Measurements from ENCODE around the gene PTOV1. TPM values are rescaled to one million over a fixed set of nuclear protein-coding genes. Genes with fewer than 3 reads are reported as not detected.

Gene PTOV1
- total and polyA plus RNA-seq, 2 of the 13 experiments (the other 11 are each of a cell fraction or from before 2014, with no cell fraction given) = 63.5 to 68.5 TPM

DNA sequence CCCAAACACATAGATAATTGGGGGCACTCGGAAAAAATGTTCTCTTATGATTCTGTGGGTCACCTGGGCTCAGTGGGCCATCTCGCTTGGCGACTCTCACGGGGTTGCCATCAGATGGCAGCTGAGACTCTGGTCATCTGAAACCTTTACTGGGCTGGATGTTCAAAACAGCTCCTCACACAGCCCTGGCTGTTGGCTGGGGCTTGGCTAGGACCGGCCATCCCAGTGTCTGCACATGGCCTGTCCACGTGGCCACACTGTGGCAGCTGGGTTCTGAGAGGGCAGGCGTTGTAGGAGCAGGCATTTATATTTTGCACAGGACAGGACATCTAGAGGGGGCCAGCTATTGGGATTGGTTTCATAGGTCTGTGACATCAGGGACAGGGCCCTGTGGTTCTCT, 17.4 kb upstream of the PTOV1 start:
- Histone ChIP-seq H2AFZ (ENCODE audit: low read length) (no peak overlapping the region), H4K20me1 (ENCODE audit: insufficient read depth, low read length) (no peaks in the 10 kb centered on the region), H3K79me2 (ENCODE audit: insufficient read depth, low read length) (no peaks in the 10 kb centered on the region), H3K9ac (ENCODE audit: insufficient read depth, low read depth, low read length) (no peak overlapping the region), H3K36me3 (replicated peaks in 1 of 2; ENCODE audit: control insufficient read depth in 1 of 2, insufficient read depth in 2 of 2, low read length in 2 of 2) (peaks cover 31 to 63% of the 10 kb centered on the region in 2 experiments), H3K27me3 (ENCODE audit: control insufficient read depth in 1 of 2, insufficient read depth in 2 of 2, low read length in 2 of 2) (no peaks in the 10 kb centered on the region), H3K4me1 (ENCODE audit: insufficient read depth, low read length) (no peaks in the 10 kb centered on the region), H3K4me2 (ENCODE audit: low read depth, low read length) (no peak overlapping the region), H3K27ac (ENCODE audit: extremely low read length, insufficient read depth, low read length) (no peak overlapping the region), H3K9me3 (ENCODE audit: low read length) (no peaks in the 10 kb centered on the region), H3K4me3 (replicated peaks in 1 of 3; ENCODE audit: insufficient read depth in 1 of 3, low read depth in 2 of 3, low read length in 3 of 3) (no peak overlapping the region)
- no peak for FAIRE-seq
- 95% methylated on average over 4 of the region's 7 CpGs for WGBS (ENCODE audit: low lambda C conversion rate)
- ChIA-PET POLR2A (no interaction called here), CTCF (ENCODE audit: low intra/inter-chr PET ratio, low total read pairs) (no interaction called here)
- DNase-seq (ENCODE audit: low spot score) = no peak
- intact Hi-C loops (cut with micrococcal nuclease; ENCODE audit: unreplicated experiment) (no loop called here), in situ Hi-C loops (cut with HindIII; ENCODE audit: extremely low pct_ligation_motif_present, low pct_unique_long_range_greater_than_20kb) (no loop called here)
- ATAC-seq = no peak
- no peak for TF ChIP-seq ZNF550 (CRISPR knock-in tag; IDR thresholded peaks at IDR 0.05; ENCODE audit: borderline replicate concordance)
- TF ChIP-seq ZEB1 (IDR thresholded peaks at IDR 0.05; ENCODE audit: insufficient replicate concordance, low read depth) = no peak
- TF ChIP-seq ELF4 (CRISPR knock-in tag; IDR thresholded peaks at IDR 0.05; ENCODE audit: borderline replicate concordance) = no peak
- TF ChIP-seq ZNF496 (CRISPR knock-in tag; IDR thresholded peaks at IDR 0.05; ENCODE audit: insufficient replicate concordance) = no peak
- TF ChIP-seq MEIS1 (CRISPR knock-in tag; IDR thresholded peaks at IDR 0.05; ENCODE audit: borderline replicate concordance) = no peak
- no peak for TF ChIP-seq HNRNPK (IDR thresholded peaks at IDR 0.05; ENCODE audit: low read depth, low read length, poor library complexity, severe bottlenecking)
- no peak for TF ChIP-seq STAT5B (CRISPR knock-in tag; IDR thresholded peaks at IDR 0.05)
- TF ChIP-seq TAF15 (IDR thresholded peaks at IDR 0.05; ENCODE audit: low read depth, low read length, poor library complexity, severe bottlenecking) = no peak
- TF ChIP-seq, protein P1, sequence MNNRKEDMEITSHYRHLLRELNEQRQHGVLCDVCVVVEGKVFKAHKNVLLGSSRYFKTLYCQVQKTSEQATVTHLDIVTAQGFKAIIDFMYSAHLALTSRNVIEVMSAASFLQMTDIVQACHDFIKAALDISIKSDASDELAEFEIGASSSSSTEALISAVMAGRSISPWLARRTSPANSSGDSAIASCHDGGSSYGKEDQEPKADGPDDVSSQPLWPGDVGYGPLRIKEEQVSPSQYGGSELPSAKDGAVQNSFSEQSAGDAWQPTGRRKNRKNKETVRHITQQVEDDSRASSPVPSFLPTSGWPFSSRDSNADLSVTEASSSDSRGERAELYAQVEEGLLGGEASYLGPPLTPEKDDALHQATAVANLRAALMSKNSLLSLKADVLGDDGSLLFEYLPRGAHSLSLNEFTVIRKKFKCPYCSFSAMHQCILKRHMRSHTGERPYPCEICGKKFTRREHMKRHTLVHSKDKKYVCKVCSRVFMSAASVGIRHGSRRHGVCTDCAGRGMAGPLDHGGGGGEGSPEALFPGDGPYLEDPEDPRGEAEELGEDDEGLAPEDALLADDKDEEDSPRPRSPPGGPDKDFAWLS (CRISPR knock-in tag; IDR thresholded peaks at IDR 0.05; ENCODE audit: borderline replicate concordance) = no peak
- no peak for TF ChIP-seq ZNF605 (CRISPR knock-in tag; IDR thresholded peaks at IDR 0.05)
- no peak for TF ChIP-seq CHCHD3 (CRISPR knock-in tag; IDR thresholded peaks at IDR 0.05)
- no peak for TF ChIP-seq HOXA7 (CRISPR knock-in tag; IDR thresholded peaks at IDR 0.05)
- TF ChIP-seq, protein P2, sequence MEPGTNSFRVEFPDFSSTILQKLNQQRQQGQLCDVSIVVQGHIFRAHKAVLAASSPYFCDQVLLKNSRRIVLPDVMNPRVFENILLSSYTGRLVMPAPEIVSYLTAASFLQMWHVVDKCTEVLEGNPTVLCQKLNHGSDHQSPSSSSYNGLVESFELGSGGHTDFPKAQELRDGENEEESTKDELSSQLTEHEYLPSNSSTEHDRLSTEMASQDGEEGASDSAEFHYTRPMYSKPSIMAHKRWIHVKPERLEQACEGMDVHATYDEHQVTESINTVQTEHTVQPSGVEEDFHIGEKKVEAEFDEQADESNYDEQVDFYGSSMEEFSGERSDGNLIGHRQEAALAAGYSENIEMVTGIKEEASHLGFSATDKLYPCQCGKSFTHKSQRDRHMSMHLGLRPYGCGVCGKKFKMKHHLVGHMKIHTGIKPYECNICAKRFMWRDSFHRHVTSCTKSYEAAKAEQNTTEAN (CRISPR knock-in tag; conservative IDR thresholded peaks at IDR 0.05) = no peak
- TF ChIP-seq MLLT10 (CRISPR knock-in tag; IDR thresholded peaks at IDR 0.05) = no peak
- no peak for TF ChIP-seq ZNF232 (CRISPR knock-in tag; IDR thresholded peaks at IDR 0.05; ENCODE audit: borderline replicate concordance)
- no peak for TF ChIP-seq BHLHE40 (IDR thresholded peaks at IDR 0.05; ENCODE audit: low read length)
- no peak for TF ChIP-seq NFYC (CRISPR knock-in tag; IDR thresholded peaks at IDR 0.05)
- no peak for TF ChIP-seq ZNF124 (CRISPR knock-in tag; IDR thresholded peaks at IDR 0.05)
- TF ChIP-seq ZNF652 (CRISPR knock-in tag; IDR thresholded peaks at IDR 0.05; ENCODE audit: borderline replicate concordance, low read depth) = no peak
- BruUV-seq (replicated peaks) = no TSS peak

Measured in HepG2 (cell line).